HG02852 (cell line): ENCODE results near the gene PSEN2.

Source experiments
- ATAC-seq: cut with Tn5 transposase; IDR thresholded peaks from one replicate; pipeline ENCODE4 v1.9.1; 2021; ENCODE audit warnings: mild to moderate bottlenecking, moderate library complexity; ENCODE audit not compliant: unreplicated experiment

Gene PSEN2

GRCh38 chr1:226884966-226885820, 14.8 kb downstream of the PSEN2 start:
- no peak for ATAC-seq

GRCh38 chr1:226886122-226886901, 15.9 kb downstream of the PSEN2 start:
- no peak for ATAC-seq

GRCh38 chr1:226887006-226887405, 16.6 kb downstream of the PSEN2 start:
- no peak for ATAC-seq

GRCh38 chr1:226888021-226888420, 17.6 kb downstream of the PSEN2 start:
- ATAC-seq, result no peak

GRCh38 chr1:226888816-226889215, 18.4 kb downstream of the PSEN2 start:
- ATAC-seq, result no peak

- no peak for ATAC-seq
Observed at GRCh38 chr1:226889616-226890330, 19.4 kb downstream of the PSEN2 start.

GRCh38 chr1:226890331-226891108, 20.1 kb downstream of the PSEN2 start:
- ATAC-seq, result no peak

GRCh38 chr1:226891346-226891745, 20.9 kb downstream of the PSEN2 start:
- no peak for ATAC-seq

GRCh38 chr1:226891846-226892523, 21.6 kb downstream of the PSEN2 start:
- no peak for ATAC-seq

- no peak for ATAC-seq
Observed at GRCh38 chr1:226892524-226892875, 22.1 kb downstream of the PSEN2 start.

GRCh38 chr1:226893936-226894335, 23.5 kb downstream of the PSEN2 start:
- no peak for ATAC-seq

- ATAC-seq, result no peak
Observed at GRCh38 chr1:226894826-226895225, 24.4 kb downstream of the PSEN2 start.

- ATAC-seq, result no peak
Observed at GRCh38 chr1:226895644-226896043, 25.2 kb downstream of the PSEN2 start.

GRCh38 chr1:226898246-226898645, 27.8 kb downstream of the PSEN2 start:
- no peak for ATAC-seq

GRCh38 chr1:226901421-226901820, 31.0 kb downstream of the PSEN2 start:
- ATAC-seq, result no peak

- ATAC-seq, result no peak
Observed at GRCh38 chr1:226902601-226903000, 32.2 kb downstream of the PSEN2 start.

- ATAC-seq, result no peak
Observed at GRCh38 chr1:226903819-226904716, 33.7 kb downstream of the PSEN2 start.

- ATAC-seq, result no peak
Observed at GRCh38 chr1:226904772-226905171, 34.4 kb downstream of the PSEN2 start.

GRCh38 chr1:226908419-226908818, 38.0 kb downstream of the PSEN2 start:
- ATAC-seq, result no peak
